OCI-LY1 (cell line): Measurements from ENCODE around the gene TSC22D2.

Source experiments
- EZH2 ChIP-seq: fragments of 200-600 bp; sonication (generic), shearing (Covaris generic); IDR thresholded peaks from 2 replicates; pipeline ENCODE4 v1.8.0; 2017; ENCODE audit warnings: borderline replicate concordance, mixed run types, mild to moderate bottlenecking, antibody characterized with exemption, low read length, moderate library complexity, mixed read lengths
- TF ChIP-seq, protein P1 (sequence below): fragments of 200-600 bp; sonication (generic), shearing (Covaris generic); IDR thresholded peaks from 2 replicates; pipeline ENCODE4 v1.5.1; 2017; ENCODE audit warnings: mild to moderate bottlenecking, antibody characterized with exemption, low read length, moderate library complexity, mixed read lengths

GRCh38 chr3:150484410-150484809 lies 76.3 kb downstream of the TSC22D2 start:
- TF ChIP-seq, protein P1, sequence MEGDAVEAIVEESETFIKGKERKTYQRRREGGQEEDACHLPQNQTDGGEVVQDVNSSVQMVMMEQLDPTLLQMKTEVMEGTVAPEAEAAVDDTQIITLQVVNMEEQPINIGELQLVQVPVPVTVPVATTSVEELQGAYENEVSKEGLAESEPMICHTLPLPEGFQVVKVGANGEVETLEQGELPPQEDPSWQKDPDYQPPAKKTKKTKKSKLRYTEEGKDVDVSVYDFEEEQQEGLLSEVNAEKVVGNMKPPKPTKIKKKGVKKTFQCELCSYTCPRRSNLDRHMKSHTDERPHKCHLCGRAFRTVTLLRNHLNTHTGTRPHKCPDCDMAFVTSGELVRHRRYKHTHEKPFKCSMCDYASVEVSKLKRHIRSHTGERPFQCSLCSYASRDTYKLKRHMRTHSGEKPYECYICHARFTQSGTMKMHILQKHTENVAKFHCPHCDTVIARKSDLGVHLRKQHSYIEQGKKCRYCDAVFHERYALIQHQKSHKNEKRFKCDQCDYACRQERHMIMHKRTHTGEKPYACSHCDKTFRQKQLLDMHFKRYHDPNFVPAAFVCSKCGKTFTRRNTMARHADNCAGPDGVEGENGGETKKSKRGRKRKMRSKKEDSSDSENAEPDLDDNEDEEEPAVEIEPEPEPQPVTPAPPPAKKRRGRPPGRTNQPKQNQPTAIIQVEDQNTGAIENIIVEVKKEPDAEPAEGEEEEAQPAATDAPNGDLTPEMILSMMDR, result no peak
- TF ChIP-seq EZH2, result no peak
